ENCODE measurements around the gene BOC.

BOC gene

DNA sequence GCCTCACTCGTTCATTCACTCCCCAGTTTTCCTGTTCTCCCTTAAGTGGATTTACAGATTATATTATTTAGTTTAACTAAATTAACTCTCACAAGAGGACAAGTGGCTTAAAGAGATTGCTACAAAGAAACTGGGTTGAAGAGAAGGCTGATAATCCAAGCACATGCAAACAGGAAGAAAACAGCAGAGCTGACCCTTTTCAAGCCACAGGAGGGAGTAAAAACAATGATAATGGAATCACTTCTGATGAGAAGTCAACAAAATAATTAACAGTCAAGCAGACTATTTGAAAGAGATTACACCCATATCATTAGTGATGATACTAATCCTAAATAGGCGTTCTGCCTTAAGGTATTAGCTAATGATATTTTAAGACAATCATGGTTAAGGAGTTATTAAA is 31.7 kb downstream of the BOC start:
- H3K27me3 ChIP-seq (ENCODE audit: insufficient read depth, low read length): no peaks in the 10 kb centered on the region
- no peak overlapping the region for H3K27ac ChIP-seq (ENCODE audit: low read length)
- H3K36me3 ChIP-seq (ENCODE audit: insufficient read depth, low read depth, low read length): no peaks in the 10 kb centered on the region
- H3K4me1 ChIP-seq (ENCODE audit: insufficient read depth, low read length): peaks cover 50% of the 10 kb centered on the region
- H3K9ac ChIP-seq (ENCODE audit: low read depth, low read length): peak overlapping the region; percentile 64; the same call in 1 of the 2 replicates
- no peaks in the 10 kb centered on the region for H3K9me3 ChIP-seq (ENCODE audit: insufficient read depth, low read depth, low read length)
- H3K4me3 ChIP-seq (ENCODE audit: low read length): no peak overlapping the region

GRCh38 chr3:113243846-113244245 is 32.5 kb downstream of the BOC start:
- no peak overlapping the region for H3K4me3 ChIP-seq (ENCODE audit: low read length)
- no peaks in the 10 kb centered on the region for H3K27me3 ChIP-seq (ENCODE audit: insufficient read depth, low read length)
- no peaks in the 10 kb centered on the region for H3K36me3 ChIP-seq (ENCODE audit: insufficient read depth, low read depth, low read length)
- H3K4me1 ChIP-seq (ENCODE audit: insufficient read depth, low read length): peaks cover 54% of the 10 kb centered on the region
- peak overlapping the region; percentile 64; the same call in 1 of the 2 replicates for H3K9ac ChIP-seq (ENCODE audit: low read depth, low read length)
- H3K9me3 ChIP-seq (ENCODE audit: insufficient read depth, low read depth, low read length): no peaks in the 10 kb centered on the region
- no peak overlapping the region for H3K27ac ChIP-seq (ENCODE audit: low read length)

DNA sequence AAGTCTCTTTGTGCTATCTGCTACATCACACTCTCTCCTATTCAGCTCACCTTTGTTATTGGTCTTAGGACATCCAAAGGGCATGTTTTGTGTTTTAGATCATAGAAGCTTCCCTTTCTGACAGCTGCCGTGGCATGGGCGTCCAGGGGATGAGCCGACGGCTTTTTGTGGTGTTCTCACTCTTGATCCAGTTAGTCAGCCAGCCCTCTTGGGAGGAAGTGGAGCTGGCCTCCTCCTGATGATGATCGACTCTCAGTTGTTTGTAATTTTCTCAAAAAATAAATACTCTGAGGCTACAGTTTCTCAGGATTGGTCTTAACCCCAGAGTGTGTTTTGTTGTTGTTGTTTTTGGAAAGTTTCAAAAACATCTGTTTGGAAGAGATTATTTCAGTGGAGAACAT is 34.4 kb downstream of the BOC start:
- no peak overlapping the region for H3K9ac ChIP-seq (ENCODE audit: low read depth, low read length)
- no peaks in the 10 kb centered on the region for H3K9me3 ChIP-seq (ENCODE audit: insufficient read depth, low read depth, low read length)
- no peaks in the 10 kb centered on the region for H3K27me3 ChIP-seq (ENCODE audit: insufficient read depth, low read length)
- H3K4me3 ChIP-seq (ENCODE audit: low read length): no peak overlapping the region
- peaks cover 11% of the 10 kb centered on the region; the same call in 1 of the 2 replicates for H3K36me3 ChIP-seq (ENCODE audit: insufficient read depth, low read depth, low read length)
- peaks cover 53% of the 10 kb centered on the region for H3K4me1 ChIP-seq (ENCODE audit: insufficient read depth, low read length)
- H3K27ac ChIP-seq (ENCODE audit: low read length): no peak overlapping the region

- H3K4me3 ChIP-seq (ENCODE audit: low read length): no peak overlapping the region; the same call in 1 of the 2 replicates
- no peaks in the 10 kb centered on the region for H3K27me3 ChIP-seq (ENCODE audit: insufficient read depth, low read length)
- no peak overlapping the region for H3K27ac ChIP-seq (ENCODE audit: low read length)
- no peaks in the 10 kb centered on the region for H3K9me3 ChIP-seq (ENCODE audit: insufficient read depth, low read depth, low read length)
- peaks cover 43% of the 10 kb centered on the region for H3K4me1 ChIP-seq (ENCODE audit: insufficient read depth, low read length)
- H3K36me3 ChIP-seq (ENCODE audit: insufficient read depth, low read depth, low read length): peaks cover 21% of the 10 kb centered on the region; the same call in 1 of the 2 replicates
- H3K9ac ChIP-seq (ENCODE audit: low read depth, low read length): peak overlapping the region; percentile 10; the same call in 1 of the 2 replicates
These were observed 35.7 kb downstream of the BOC start for GRCh38 chr3:113247068-113247467.

DNA sequence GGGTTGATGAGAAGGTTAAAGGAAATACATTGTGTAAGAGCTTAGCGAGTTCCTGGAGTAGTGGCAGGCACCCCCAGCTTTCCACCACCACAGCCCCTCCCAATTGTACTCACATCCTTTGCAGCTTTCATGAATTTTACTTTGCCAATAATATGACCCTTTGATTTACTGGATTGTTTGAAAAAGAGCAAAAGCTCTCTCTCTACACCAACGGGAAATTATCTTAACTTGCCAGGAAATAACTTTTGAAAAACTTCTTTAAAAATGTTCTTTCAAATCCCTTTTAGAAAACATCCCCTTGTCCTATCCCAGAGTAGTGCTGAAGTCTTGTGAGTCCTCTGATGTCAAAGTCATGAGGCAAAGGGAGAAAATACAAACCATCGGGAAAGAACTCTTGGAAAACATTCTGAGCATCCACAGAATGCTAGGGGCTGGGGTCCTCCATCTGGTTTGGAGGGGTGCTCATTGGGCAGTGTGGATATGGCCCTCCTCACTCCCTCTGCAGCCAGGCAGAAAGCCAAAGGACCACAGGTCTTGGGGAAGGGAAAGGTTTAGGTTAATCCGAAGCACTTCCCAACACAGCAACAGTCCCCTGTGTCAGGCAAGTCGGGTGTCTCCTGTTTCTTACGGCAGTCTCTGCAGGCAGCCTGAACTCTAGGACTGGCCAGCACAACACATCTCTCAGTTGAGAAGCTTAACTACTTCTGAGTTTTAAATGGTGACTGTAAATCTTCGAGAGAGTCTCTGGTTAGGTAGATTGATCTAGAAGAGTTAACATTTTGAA is 36.5 kb downstream of the BOC start:
- Histone ChIP-seq H3K27ac (ENCODE audit: low read length) (no peak overlapping the region), H3K9me3 (ENCODE audit: insufficient read depth, low read depth, low read length) (no peaks in the 10 kb centered on the region), H3K36me3 (ENCODE audit: insufficient read depth, low read depth, low read length) (peaks cover 21% of the 10 kb centered on the region; the same call in 1 of the 2 replicates), H3K9ac (ENCODE audit: low read depth, low read length) (peak overlapping the region; percentile 46; the same call in 1 of the 2 replicates), H3K4me1 (ENCODE audit: insufficient read depth, low read length) (peaks cover 35% of the 10 kb centered on the region), H3K4me3 (ENCODE audit: low read length) (no peak overlapping the region), H3K27me3 (ENCODE audit: insufficient read depth, low read length) (no peaks in the 10 kb centered on the region)

GRCh38 chr3:113249111-113249510 is 37.8 kb downstream of the BOC start:
- H3K9me3 ChIP-seq (ENCODE audit: insufficient read depth, low read depth, low read length): no peaks in the 10 kb centered on the region
- no peak overlapping the region for H3K4me3 ChIP-seq (ENCODE audit: low read length)
- H3K36me3 ChIP-seq (ENCODE audit: insufficient read depth, low read depth, low read length): peaks cover 21% of the 10 kb centered on the region; the same call in 1 of the 2 replicates
- H3K27me3 ChIP-seq (ENCODE audit: insufficient read depth, low read length): no peaks in the 10 kb centered on the region
- no peak overlapping the region for H3K27ac ChIP-seq (ENCODE audit: low read length)
- H3K9ac ChIP-seq (ENCODE audit: low read depth, low read length): no peak overlapping the region
- peaks cover 28% of the 10 kb centered on the region for H3K4me1 ChIP-seq (ENCODE audit: insufficient read depth, low read length)

DNA sequence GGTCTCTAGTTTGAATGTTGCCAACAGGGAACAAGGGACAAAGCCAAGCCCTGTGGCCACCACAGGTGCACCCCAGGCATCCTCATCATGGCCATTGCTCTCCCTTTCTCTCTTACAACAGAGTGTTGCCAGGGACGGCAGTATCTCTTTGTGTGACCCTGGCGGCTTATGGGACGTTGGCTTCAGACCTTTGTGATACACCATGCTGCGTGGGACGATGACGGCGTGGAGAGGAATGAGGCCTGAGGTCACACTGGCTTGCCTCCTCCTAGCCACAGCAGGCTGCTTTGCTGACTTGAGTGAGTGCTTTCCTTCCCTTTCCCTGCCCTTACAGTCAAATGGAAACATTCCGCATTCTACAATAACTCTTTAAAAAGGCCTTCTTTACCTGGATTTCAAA is 38.2 kb downstream of the BOC start:
- Histone ChIP-seq H3K9ac (ENCODE audit: low read depth, low read length) (no peak overlapping the region), H3K27ac (ENCODE audit: low read length) (no peak overlapping the region), H3K4me1 (ENCODE audit: insufficient read depth, low read length) (peaks cover 28% of the 10 kb centered on the region), H3K9me3 (ENCODE audit: insufficient read depth, low read depth, low read length) (no peaks in the 10 kb centered on the region), H3K36me3 (ENCODE audit: insufficient read depth, low read depth, low read length) (peaks cover 21% of the 10 kb centered on the region; the same call in 1 of the 2 replicates), H3K27me3 (ENCODE audit: insufficient read depth, low read length) (no peaks in the 10 kb centered on the region), H3K4me3 (ENCODE audit: low read length) (no peak overlapping the region)

GRCh38 chr3:113250566-113250965 is 39.2 kb downstream of the BOC start:
- Histone ChIP-seq H3K4me1 (ENCODE audit: insufficient read depth, low read length) (peaks cover 28% of the 10 kb centered on the region), H3K4me3 (ENCODE audit: low read length) (no peak overlapping the region), H3K27me3 (ENCODE audit: insufficient read depth, low read length) (no peaks in the 10 kb centered on the region), H3K36me3 (ENCODE audit: insufficient read depth, low read depth, low read length) (peaks cover 21% of the 10 kb centered on the region; the same call in 1 of the 2 replicates), H3K9ac (ENCODE audit: low read depth, low read length) (no peak overlapping the region), H3K9me3 (ENCODE audit: insufficient read depth, low read depth, low read length) (no peaks in the 10 kb centered on the region), H3K27ac (ENCODE audit: low read length) (no peak overlapping the region)

- no peaks in the 10 kb centered on the region for H3K27me3 ChIP-seq (ENCODE audit: insufficient read depth, low read length)
- peaks cover 18% of the 10 kb centered on the region for H3K4me1 ChIP-seq (ENCODE audit: insufficient read depth, low read length)
- no peaks in the 10 kb centered on the region for H3K9me3 ChIP-seq (ENCODE audit: insufficient read depth, low read depth, low read length)
- H3K9ac ChIP-seq (ENCODE audit: low read depth, low read length): no peak overlapping the region
- H3K27ac ChIP-seq (ENCODE audit: low read length): no peak overlapping the region
- H3K36me3 ChIP-seq (ENCODE audit: insufficient read depth, low read depth, low read length): peaks cover 21% of the 10 kb centered on the region; the same call in 1 of the 2 replicates
- H3K4me3 ChIP-seq (ENCODE audit: low read length): no peak overlapping the region
These were observed 40.5 kb downstream of the BOC start for GRCh38 chr3:113251817-113252216.

GRCh38 chr3:113252553-113252952 is 41.2 kb downstream of the BOC start:
- Histone ChIP-seq H3K27me3 (ENCODE audit: insufficient read depth, low read length) (no peaks in the 10 kb centered on the region), H3K27ac (ENCODE audit: low read length) (no peak overlapping the region), H3K4me1 (ENCODE audit: insufficient read depth, low read length) (peaks cover 11% of the 10 kb centered on the region; the same call in 1 of the 2 replicates), H3K9ac (ENCODE audit: low read depth, low read length) (no peak overlapping the region), H3K36me3 (ENCODE audit: insufficient read depth, low read depth, low read length) (peaks cover 21% of the 10 kb centered on the region; the same call in 1 of the 2 replicates), H3K4me3 (ENCODE audit: low read length) (no peak overlapping the region), H3K9me3 (ENCODE audit: insufficient read depth, low read depth, low read length) (no peaks in the 10 kb centered on the region)

GRCh38 chr3:113253702-113254101 is 42.3 kb downstream of the BOC start:
- Histone ChIP-seq H3K4me3 (ENCODE audit: low read length) (no peak overlapping the region), H3K9me3 (ENCODE audit: insufficient read depth, low read depth, low read length) (no peaks in the 10 kb centered on the region), H3K4me1 (ENCODE audit: insufficient read depth, low read length) (peaks cover 2% of the 10 kb centered on the region; the same call in 1 of the 2 replicates)

More at GRCh38 chr3:113253702-113254101, 42.3 kb downstream of the BOC start:
- Histone ChIP-seq H3K36me3 (ENCODE audit: insufficient read depth, low read depth, low read length) (peaks cover 21% of the 10 kb centered on the region; the same call in 1 of the 2 replicates), H3K27ac (ENCODE audit: low read length) (no peak overlapping the region), H3K9ac (ENCODE audit: low read depth, low read length) (no peak overlapping the region), H3K27me3 (ENCODE audit: insufficient read depth, low read length) (no peaks in the 10 kb centered on the region)

Data from iPS-20b (cell line).